H1 (cell line): Measurements from ENCODE around the gene PRPF31. TPM values are rescaled to one million over a fixed set of nuclear protein-coding genes. Genes with fewer than 3 reads are reported as not detected.

ENCODE experiments used
- BACH1 ChIP-seq: IDR thresholded peaks from 2 replicates; pipeline ENCODE4 v1.6.1; 2012; ENCODE audit warnings: low read length, improper control_type of control experiment
- CEBPB ChIP-seq: IDR thresholded peaks from 2 replicates; pipeline ENCODE4 v1.6.1; 2012; ENCODE audit warnings: low read depth, low read length
- HDAC2 ChIP-seq, 2 experiments: fragments of 300-600 bp in 1 of 2; sonication (generic) in 1 of 2; IDR thresholded peaks; 2 replicates each; pipeline ENCODE4 v1.6.1; 2011 to 2012; ENCODE audit warnings: low read depth in 2 of 2, low read length in 2 of 2, mild to moderate bottlenecking in 2 of 2, moderate library complexity in 2 of 2, borderline replicate concordance in 1 of 2, inconsistent platforms in 1 of 2
- HDAC6 ChIP-seq: IDR thresholded peaks from one replicate; pipeline ENCODE4 v1.7.1; 2012; ENCODE audit warnings: low read depth, mild to moderate bottlenecking, inconsistent platforms, low read length, moderate library complexity
- JUN ChIP-seq: IDR thresholded peaks from 2 replicates; pipeline ENCODE4 v1.6.1; 2011; ENCODE audit warnings: low read depth, mild to moderate bottlenecking, improper control_type of control experiment, low read length
- KDM5A ChIP-seq: fragments of 200-600 bp; IDR thresholded peaks from 2 replicates; pipeline ENCODE4 v1.7.1; 2012; ENCODE audit warnings: mild to moderate bottlenecking, low read length, inconsistent platforms, mixed read lengths
- RFX5 ChIP-seq: IDR thresholded peaks from 2 replicates; pipeline ENCODE4 v1.6.1; 2011; ENCODE audit warnings: low read depth, low read length, improper control_type of control experiment, borderline replicate concordance
- SIX5 ChIP-seq: IDR thresholded peaks from 2 replicates; pipeline ENCODE4 v1.6.1; 2011; ENCODE audit warnings: mild to moderate bottlenecking, low read depth, low read length
- polyA plus RNA-seq, 7 experiments: library from polyadenylated mRNA; depleted of rRNA in 3 of 7; stranded (reverse) in 5 of 7; unstranded in 2 of 7; fragments of >200 nt in 5 of 7; fragments of 200-250 nt in 2 of 7; gene quantifications; 1 replicate in 5 of 7; 2 replicates in 1 of 7; 4 replicates in 1 of 7; pipeline versions ENCODE4 v1.2.1 to v1.2.3, GENCODE V29; 2011 to 2013; ENCODE audit warnings: missing spikeins in 2 of 7, mixed read lengths in 2 of 7
- total RNA-seq: library from RNA; stranded (reverse); fragmentation: NEBNext Ultra II Directional; extraction: Animal tissue kit (Norgen Biotek cat#: 25700); gene quantifications from 2 replicates; pipeline ENCODE4 v1.2.1, GENCODE V29; 2021
- TF ChIP-seq, protein P1 (sequence below): IDR thresholded peaks from 2 replicates; pipeline ENCODE4 v1.6.1; 2012; ENCODE audit warnings: inconsistent platforms

The PRPF31 gene
- total and polyA plus RNA-seq, 2 of the 8 experiments (the other 6 are each of a cell fraction or from before 2014, with no cell fraction given), result 51.1 to 97.4 TPM

DNA sequence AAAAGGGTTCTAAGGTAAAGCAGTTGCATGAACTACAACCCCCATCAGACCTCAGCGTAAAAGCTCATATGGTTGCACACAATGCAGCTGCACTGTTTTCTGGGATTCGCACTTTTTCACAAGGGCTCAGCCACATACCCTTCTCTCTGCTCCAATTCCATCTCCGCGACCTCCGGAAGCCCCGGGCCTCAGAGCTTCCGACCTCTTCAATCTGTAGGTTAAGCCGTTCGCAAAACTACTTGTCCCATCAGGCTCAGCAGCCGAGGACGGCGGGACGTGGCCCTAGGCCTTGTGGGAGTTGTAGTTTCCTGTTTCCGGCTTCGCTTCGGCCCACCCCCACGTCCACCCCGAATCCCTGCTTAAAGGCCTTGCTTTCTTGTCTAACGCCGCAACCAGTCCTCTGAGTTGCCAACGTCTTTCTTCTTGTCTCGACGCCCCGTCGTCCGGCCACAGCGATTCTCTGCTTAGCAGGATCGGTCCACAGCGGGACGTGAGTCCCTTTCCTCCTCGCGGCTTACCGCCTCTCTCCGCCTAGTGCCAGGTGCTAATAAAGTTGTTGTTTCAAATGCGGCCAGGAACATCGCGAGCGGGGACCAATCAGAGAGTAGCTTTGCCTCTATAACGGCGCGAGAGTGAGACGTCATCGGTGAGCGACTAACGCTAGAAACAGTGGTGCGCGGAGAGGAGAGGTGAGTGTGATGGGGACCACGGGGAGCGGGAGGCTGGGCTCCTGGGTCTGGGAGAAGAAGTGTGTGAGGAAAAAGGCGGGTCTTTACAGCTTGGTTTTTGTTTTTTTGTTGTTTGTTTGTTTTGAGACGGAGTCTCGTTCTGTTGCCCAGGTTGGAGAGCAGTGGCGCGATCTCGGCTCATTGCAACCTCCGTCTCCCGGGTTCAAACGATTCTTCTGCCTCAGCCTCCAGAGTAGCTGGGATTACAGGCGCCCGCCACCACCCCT, at the start of gene PRPF31, which contains the start of gene TFPT (continued):
- no peak for TF ChIP-seq HDAC6
- TF ChIP-seq JUN, result no peak
- TF ChIP-seq, protein P1, sequence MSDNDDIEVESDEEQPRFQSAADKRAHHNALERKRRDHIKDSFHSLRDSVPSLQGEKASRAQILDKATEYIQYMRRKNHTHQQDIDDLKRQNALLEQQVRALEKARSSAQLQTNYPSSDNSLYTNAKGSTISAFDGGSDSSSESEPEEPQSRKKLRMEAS, result peak; percentile 74
- no peak for TF ChIP-seq RFX5
- TF ChIP-seq HDAC2 (IDR thresholded peaks at IDR 0.05; ENCODE audit: borderline replicate concordance in 1 of 2, low read depth in 2 of 2, low read length in 2 of 2), result peak; percentile 67 to 68; a peak in 1 of 4 replicates
- TF ChIP-seq KDM5A, result peak; percentile 99
- peak; percentile 96 for TF ChIP-seq SIX5
- no peak for TF ChIP-seq CEBPB
- no peak for TF ChIP-seq BACH1
